ENCODE data around the gene KLHL25.

DNA sequence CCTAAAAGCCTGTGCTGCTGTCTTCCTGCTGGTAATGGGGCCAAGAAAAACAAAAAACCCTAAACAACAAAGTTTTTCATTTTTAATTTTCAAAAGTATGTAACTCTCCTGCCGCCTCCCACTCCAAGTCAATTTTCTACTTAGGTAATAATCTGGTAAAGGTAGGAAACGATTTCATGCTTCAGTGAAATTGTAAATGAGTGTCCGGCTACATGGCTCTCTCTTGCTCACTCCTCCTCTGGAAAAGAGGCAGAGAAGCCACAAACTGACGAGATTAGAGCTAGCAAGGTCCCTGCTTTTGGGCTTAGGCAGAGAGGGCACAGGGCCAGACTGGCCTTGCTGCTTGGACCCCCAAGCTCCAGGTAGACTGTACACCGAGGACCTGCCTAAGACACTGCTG, 23.5 kb downstream of the KLHL25 start:
- TF ChIP-seq EP300 (IDR thresholded peaks at IDR 0.05), result no peak
- no peak for TF ChIP-seq POLR2A (IDR thresholded peaks at IDR 0.05)
- no peak for TF ChIP-seq CTCF (IDR thresholded peaks at IDR 0.05)
- no peak for TF ChIP-seq POLR2AphosphoS5 (IDR thresholded peaks at IDR 0.05)

All from stomach (tissue), 4 donors.